K562 (cell line): ENCODE measurements around the gene PALM3. TPM values are rescaled to one million over a fixed set of nuclear protein-coding genes. Genes with fewer than 3 reads are reported as not detected.

Source experiments
- HNRNPL ChIP-seq: fragments of 200-400 bp; formaldehyde crosslinking; IDR thresholded peaks from 2 replicates; pipeline ENCODE4 v1.6.1; 2017; ENCODE audit warnings: low read depth, mild to moderate bottlenecking, low read length
- LEF1 ChIP-seq: fragments of 450-650 bp; IDR thresholded peaks from 2 replicates; pipeline ENCODE4 v1.6.1; 2016; ENCODE audit warnings: mild to moderate bottlenecking
- MCM2 ChIP-seq: fragments of 450-650 bp; IDR thresholded peaks from 2 replicates; pipeline ENCODE4 v1.6.1; 2017; ENCODE audit warnings: low read depth, mild to moderate bottlenecking
- MEIS2 ChIP-seq: fragments of 450-650 bp; IDR thresholded peaks from 2 replicates; pipeline ENCODE4 v1.6.1; 2014; ENCODE audit warnings: mild to moderate bottlenecking; ENCODE audit not compliant: partially characterized antibody
- NONO ChIP-seq, 2 experiments: fragments of 200-400 bp in 1 of 2; fragments of 450-650 bp in 1 of 2; formaldehyde crosslinking in 1 of 2; IDR thresholded peaks; 2 replicates each; pipeline ENCODE4 v1.6.1; 2017; ENCODE audit warnings: low read depth in 2 of 2, mild to moderate bottlenecking in 2 of 2, moderate library complexity in 2 of 2, low read length in 1 of 2
- NR4A1 ChIP-seq, 2 experiments: fragments of 250-450 bp in 1 of 2; fragments of 450-650 bp in 1 of 2; sonication (Bioruptor Pico) in 1 of 2; IDR thresholded peaks; 2 replicates each; pipeline versions ENCODE4 v1.4.0 to v1.6.1; 2016 to 2020; ENCODE audit warnings: mild to moderate bottlenecking in 2 of 2, missing compliant biosample characterization in 1 of 2, missing genetic modification characterization in 1 of 2, moderate library complexity in 1 of 2
- PURB ChIP-seq: sonication (generic); formaldehyde crosslinking; IDR thresholded peaks from 2 replicates; pipeline ENCODE4 v1.9.0; 2021; ENCODE audit warnings: low read depth, mild to moderate bottlenecking, missing genetic modification reagents
- SIRT6 ChIP-seq: IDR thresholded peaks from one replicate; pipeline ENCODE4 v1.6.1; 2012; ENCODE audit warnings: low read depth, mild to moderate bottlenecking, control low read depth, inconsistent platforms, low read length, moderate library complexity
- SLC30A9 ChIP-seq: fragments of 250-450 bp; sonication (Bioruptor Pico); IDR thresholded peaks from 2 replicates; pipeline ENCODE4 v1.8.0; 2022; ENCODE audit warnings: mild to moderate bottlenecking, moderate library complexity
- SMAD1 ChIP-seq: fragments of 150-350 bp; IDR thresholded peaks from 2 replicates; pipeline ENCODE4 v1.6.1; 2014; ENCODE audit warnings: low read length, low read depth; ENCODE audit not compliant: partially characterized antibody
- SMAD2 ChIP-seq: fragments of 150-350 bp; IDR thresholded peaks from 2 replicates; pipeline ENCODE4 v1.6.1; 2014; ENCODE audit warnings: low read depth, mild to moderate bottlenecking, low read length
- SP1 ChIP-seq: sonication (generic); formaldehyde crosslinking; IDR thresholded peaks from 2 replicates; pipeline ENCODE4 v1.8.1; 2022; ENCODE audit warnings: mild to moderate bottlenecking, missing genetic modification reagents
- TEAD1 ChIP-seq, 2 experiments: fragments of 450-650 bp in 1 of 2; sonication (generic) in 1 of 2; formaldehyde crosslinking; IDR thresholded peaks; 2 replicates each; pipeline versions ENCODE4 v1.4.0 to v1.8.0; 2020 to 2022; ENCODE audit warnings: mild to moderate bottlenecking in 2 of 2, missing genetic modification reagents in 1 of 2
- ZNF551 ChIP-seq: fragments of 250-450 bp; sonication (Bioruptor Pico); IDR thresholded peaks from 2 replicates; pipeline ENCODE4 v1.5.0; 2021; ENCODE audit warnings: mild to moderate bottlenecking, moderate library complexity
- ZSCAN32 ChIP-seq: fragments of 450-650 bp; formaldehyde crosslinking; IDR thresholded peaks from 2 replicates; pipeline ENCODE4 v1.4.0; 2020; ENCODE audit warnings: mild to moderate bottlenecking, moderate library complexity
- polyA plus RNA-seq, 8 experiments: library from polyadenylated mRNA; depleted of rRNA in 4 of 8; stranded (reverse) in 5 of 8; unstranded in 3 of 8; fragments of >200 nt; fragmentation: Nextera tagmentation in 2 of 8; fragmentation: Illumina TruSeq in 1 of 8; extraction: Ambion mirVana in 2 of 8; extraction: Trizol in 1 of 8; gene quantifications; 2 replicates each; pipeline versions ENCODE4 v1.2.1 to v1.2.3, GENCODE V29; 2011 to 2014; ENCODE audit warnings: inconsistent platforms in 1 of 8, missing spikeins in 1 of 8
- total RNA-seq, 7 experiments: library from RNA; depleted of rRNA in 6 of 7; stranded (reverse); fragments of >200 nt in 6 of 7; fragmentation: Illumina TruSeq in 2 of 7; extraction: Trizol in 2 of 7; gene quantifications; 2 replicates each; pipeline versions ENCODE4 v1.2.1 to v1.2.3, GENCODE V29; 2011 to 2021; ENCODE audit warnings: low replicate concordance in 1 of 7
- TF ChIP-seq, protein P1 (sequence below): fragments of 450-650 bp; formaldehyde crosslinking; IDR thresholded peaks from 2 replicates; pipeline ENCODE4 v1.4.0; 2020; ENCODE audit warnings: mild to moderate bottlenecking, moderate library complexity
- TF ChIP-seq, protein P2 (sequence below): fragments of 450-650 bp; IDR thresholded peaks from 2 replicates; pipeline ENCODE4 v1.6.1; 2018; ENCODE audit not compliant: partially characterized antibody
- TF ChIP-seq, protein P3 (sequence below): fragments of 450-650 bp; IDR thresholded peaks from one replicate; pipeline ENCODE4 v1.6.1; 2018; ENCODE audit warnings: mild to moderate bottlenecking, moderate library complexity; ENCODE audit not compliant: partially characterized antibody
- TF ChIP-seq, protein P4 (sequence below): fragments of 250-450 bp; sonication (Bioruptor Pico); IDR thresholded peaks from 2 replicates; pipeline ENCODE4 v1.6.1; 2021; ENCODE audit warnings: mild to moderate bottlenecking
- TF ChIP-seq, protein P5 (sequence below): sonication (generic); formaldehyde crosslinking; IDR thresholded peaks from 2 replicates; pipeline ENCODE4 v1.9.0; 2022; ENCODE audit warnings: mild to moderate bottlenecking, missing genetic modification reagents

Gene PALM3
- total and polyA plus RNA-seq, 9 of the 15 experiments (the other 6 are each of a cell fraction or from before 2014, with no cell fraction given): 0.07 to 9.3 (median 3.3) TPM

DNA sequence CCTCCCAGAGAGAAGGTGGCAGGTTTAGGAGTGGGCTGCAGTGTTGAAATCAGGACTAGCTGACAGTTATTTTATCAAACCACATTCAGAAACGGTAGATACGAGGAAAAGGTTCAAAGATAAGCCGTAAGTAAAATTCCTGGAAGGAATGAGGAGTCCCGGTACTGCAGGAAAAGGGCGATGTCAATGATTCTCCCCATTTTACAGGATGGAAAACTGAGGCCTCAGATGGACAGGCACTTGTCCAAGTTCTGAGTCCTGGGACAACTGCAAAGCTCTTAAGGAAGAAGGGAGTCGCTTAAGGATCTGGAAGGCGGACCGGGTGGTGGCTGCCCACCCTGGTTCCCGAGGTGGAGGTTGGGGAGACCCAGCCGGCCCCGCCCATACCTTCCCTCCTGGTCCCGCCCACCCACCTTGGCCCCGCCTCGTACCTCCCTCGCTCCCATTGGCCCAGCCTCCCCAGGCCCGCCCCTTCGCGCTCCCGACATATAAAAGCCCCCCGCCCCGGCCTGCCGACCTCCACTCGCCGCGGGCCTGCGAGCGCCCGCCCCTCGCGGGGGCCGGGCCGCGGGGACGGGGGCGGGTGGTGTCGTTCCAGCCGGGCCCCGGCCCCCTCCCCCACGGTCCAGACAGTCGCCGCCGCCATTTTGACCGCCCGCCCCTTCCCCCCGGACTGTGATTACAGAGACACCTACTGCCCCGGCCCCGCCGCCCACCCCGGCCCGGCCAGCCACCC is 56.4 kb downstream of the PALM3 start (continued):
- TF ChIP-seq, protein P1, sequence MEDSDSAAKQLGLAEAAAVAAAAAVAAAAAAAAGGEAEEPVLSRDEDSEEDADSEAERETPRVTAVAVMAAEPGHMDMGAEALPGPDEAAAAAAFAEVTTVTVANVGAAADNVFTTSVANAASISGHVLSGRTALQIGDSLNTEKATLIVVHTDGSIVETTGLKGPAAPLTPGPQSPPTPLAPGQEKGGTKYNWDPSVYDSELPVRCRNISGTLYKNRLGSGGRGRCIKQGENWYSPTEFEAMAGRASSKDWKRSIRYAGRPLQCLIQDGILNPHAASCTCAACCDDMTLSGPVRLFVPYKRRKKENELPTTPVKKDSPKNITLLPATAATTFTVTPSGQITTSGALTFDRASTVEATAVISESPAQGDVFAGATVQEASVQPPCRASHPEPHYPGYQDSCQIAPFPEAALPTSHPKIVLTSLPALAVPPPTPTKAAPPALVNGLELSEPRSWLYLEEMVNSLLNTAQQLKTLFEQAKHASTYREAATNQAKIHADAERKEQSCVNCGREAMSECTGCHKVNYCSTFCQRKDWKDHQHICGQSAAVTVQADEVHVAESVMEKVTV: no peak
- peak; percentile 53; the same call in 1 of the 2 replicates for TF ChIP-seq LEF1
- TF ChIP-seq SIRT6: peak; percentile 60
- TF ChIP-seq MEIS2: no peak
- no peak for TF ChIP-seq HNRNPL
- TF ChIP-seq SLC30A9: no peak
- TF ChIP-seq ZNF551 (CRISPR knock-in tag): no peak
- TF ChIP-seq, protein P2, sequence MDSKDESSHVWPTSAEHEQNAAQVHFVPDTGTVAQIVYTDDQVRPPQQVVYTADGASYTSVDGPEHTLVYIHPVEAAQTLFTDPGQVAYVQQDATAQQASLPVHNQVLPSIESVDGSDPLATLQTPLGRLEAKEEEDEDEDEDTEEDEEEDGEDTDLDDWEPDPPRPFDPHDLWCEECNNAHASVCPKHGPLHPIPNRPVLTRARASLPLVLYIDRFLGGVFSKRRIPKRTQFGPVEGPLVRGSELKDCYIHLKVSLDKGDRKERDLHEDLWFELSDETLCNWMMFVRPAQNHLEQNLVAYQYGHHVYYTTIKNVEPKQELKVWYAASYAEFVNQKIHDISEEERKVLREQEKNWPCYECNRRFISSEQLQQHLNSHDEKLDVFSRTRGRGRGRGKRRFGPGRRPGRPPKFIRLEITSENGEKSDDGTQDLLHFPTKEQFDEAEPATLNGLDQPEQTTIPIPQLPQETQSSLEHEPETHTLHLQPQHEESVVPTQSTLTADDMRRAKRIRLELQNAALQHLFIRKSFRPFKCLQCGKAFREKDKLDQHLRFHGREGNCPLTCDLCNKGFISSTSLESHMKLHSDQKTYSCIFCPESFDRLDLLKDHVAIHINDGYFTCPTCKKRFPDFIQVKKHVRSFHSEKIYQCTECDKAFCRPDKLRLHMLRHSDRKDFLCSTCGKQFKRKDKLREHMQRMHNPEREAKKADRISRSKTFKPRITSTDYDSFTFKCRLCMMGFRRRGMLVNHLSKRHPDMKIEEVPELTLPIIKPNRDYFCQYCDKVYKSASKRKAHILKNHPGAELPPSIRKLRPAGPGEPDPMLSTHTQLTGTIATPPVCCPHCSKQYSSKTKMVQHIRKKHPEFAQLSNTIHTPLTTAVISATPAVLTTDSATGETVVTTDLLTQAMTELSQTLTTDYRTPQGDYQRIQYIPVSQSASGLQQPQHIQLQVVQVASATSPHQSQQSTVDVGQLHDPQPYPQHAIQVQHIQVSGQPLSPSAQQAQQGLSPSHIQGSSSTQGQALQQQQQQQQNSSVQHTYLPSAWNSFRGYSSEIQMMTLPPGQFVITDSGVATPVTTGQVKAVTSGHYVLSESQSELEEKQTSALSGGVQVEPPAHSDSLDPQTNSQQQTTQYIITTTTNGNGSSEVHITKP: no peak
- TF ChIP-seq, protein P3, sequence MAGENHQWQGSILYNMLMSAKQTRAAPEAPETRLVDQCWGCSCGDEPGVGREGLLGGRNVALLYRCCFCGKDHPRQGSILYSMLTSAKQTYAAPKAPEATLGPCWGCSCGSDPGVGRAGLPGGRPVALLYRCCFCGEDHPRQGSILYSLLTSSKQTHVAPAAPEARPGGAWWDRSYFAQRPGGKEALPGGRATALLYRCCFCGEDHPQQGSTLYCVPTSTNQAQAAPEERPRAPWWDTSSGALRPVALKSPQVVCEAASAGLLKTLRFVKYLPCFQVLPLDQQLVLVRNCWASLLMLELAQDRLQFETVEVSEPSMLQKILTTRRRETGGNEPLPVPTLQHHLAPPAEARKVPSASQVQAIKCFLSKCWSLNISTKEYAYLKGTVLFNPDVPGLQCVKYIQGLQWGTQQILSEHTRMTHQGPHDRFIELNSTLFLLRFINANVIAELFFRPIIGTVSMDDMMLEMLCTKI: no peak
- TF ChIP-seq SMAD1: no peak
- TF ChIP-seq, protein P4, sequence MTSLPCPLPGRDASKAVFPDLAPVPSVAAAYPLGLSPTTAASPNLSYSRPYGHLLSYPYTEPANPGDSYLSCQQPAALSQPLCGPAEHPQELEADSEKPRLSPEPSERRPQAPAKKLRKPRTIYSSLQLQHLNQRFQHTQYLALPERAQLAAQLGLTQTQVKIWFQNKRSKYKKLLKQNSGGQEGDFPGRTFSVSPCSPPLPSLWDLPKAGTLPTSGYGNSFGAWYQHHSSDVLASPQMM (CRISPR knock-in tag): no peak
- TF ChIP-seq PURB: no peak
- TF ChIP-seq TEAD1 (CRISPR knock-in tag; IDR thresholded peaks at IDR 0.05): peak; percentile 58 to 75; a peak in 3 of 4 replicates
- TF ChIP-seq NONO (IDR thresholded peaks at IDR 0.05; ENCODE audit: low read depth in 2 of 2, low read length in 1 of 2): peak in 1 of 2 experiments; percentile 75; a peak in 1 of 4 replicates
- TF ChIP-seq, protein P5, sequence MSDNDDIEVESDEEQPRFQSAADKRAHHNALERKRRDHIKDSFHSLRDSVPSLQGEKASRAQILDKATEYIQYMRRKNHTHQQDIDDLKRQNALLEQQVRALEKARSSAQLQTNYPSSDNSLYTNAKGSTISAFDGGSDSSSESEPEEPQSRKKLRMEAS (CRISPR knock-in tag): no peak
- TF ChIP-seq SP1: peak; percentile 92
- TF ChIP-seq SMAD2: no peak
- TF ChIP-seq MCM2: no peak
- no peak for TF ChIP-seq NR4A1 (CRISPR knock-in tag; IDR thresholded peaks at IDR 0.05)
- TF ChIP-seq NR4A1 (tag; IDR thresholded peaks at IDR 0.05): no peak
- no peak for TF ChIP-seq ZSCAN32
